ENCODE results near the gene ITIH4.

ITIH4 gene

DNA sequence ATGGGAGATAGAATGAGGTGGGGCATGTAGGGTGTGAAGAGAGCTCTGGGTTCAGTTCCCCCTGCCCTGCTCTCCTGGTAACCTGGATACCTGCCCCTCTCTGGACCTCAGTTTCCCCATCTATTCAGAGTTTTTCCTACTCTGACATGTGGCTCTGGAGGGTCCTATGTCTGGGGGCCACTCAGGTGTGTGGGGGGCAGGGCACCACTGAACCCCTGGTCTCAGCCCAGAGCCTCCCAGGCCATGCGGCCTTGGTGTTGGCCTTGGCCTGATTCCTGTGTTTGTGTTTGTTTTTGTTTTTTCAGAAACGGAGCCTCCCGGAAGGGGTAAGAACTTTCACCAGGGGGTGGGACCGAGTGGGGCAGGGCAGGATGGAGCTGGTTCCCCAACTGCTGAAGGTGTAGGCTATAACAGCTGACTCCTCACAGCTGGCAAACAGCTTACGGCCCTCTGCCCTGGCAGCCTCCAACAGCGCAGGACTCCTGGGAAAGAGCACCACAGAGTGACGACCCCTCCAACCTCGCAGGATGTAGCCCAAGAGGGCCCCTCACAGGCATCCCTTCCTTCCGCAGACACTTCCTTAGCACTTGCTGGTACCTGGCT, 35.1 kb downstream of the ITIH4 start:
- no peak for DNase-seq

GRCh38 chr3:52794612-52795099, 35.8 kb downstream of the ITIH4 start, which contains the start of gene ITIH3:
ITIH3 (plus strand) TSS chr3:52794796; CDS start chr3:52794804, 8 bp downstream.
- no peak for DNase-seq

- DNase-seq, result no peak
Measured at GRCh38 chr3:52793702-52794611, 36.5 kb downstream of the ITIH4 start.

DNA sequence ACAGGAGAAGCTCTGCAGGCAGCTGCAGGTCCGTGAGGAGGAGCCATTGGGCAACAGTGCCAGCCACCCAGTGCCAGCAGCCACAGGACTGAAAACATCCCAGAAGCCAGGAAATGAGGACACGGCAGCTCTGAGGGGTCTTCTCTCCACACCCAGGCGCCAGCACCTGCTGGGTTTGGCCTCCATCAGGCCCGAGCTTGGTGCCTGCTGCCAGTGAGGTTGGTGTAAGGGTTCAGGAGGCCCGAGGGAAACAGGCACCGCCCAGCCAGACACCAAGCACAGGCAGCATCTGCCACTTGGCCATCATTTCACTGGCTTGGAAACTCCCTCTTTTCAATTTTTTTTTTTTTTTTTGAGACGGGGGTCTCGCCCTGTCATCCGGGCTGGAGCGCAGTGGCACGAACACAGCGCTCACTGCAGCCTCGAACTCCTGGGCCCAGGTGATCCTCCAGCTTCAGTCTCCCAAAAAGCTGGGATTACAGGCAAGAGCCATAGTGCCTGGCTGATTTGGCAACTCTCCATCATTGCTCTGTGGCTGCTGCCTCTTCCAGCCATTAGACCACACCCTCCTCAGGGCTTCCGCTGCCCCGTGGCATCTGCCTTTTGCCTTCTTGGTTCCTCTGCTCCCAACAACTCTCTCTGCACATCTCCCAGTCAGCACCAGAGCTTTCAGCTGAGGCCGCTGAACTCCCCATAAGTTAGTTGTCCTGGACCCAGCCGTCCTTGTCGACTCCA, 37.3 kb downstream of the ITIH4 start:
- no peak for DNase-seq

- no peak for DNase-seq
Measured at GRCh38 chr3:52792413-52792812, 38.1 kb downstream of the ITIH4 start.

DNA sequence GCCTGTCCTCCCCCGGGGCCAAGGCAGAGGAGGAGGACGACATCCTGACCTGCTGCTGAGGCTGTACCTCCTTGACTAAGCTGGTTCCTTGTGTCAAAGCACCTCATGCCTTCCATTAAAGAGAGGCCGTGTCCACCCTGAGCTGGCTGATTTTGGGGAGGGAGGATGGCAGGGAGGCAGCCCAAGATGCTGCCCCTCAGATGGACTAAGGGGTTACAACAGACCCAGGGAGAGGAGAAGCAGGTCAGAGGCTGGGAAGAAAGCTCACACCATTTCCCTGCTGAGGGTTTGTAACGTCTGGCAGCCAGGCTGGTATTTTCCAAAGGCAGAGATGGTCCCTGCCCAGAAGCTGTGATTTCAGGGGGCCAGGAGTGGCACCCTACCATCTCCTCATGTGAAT, 38.5 kb downstream of the ITIH4 start:
- DNase-seq, result no peak

DNA sequence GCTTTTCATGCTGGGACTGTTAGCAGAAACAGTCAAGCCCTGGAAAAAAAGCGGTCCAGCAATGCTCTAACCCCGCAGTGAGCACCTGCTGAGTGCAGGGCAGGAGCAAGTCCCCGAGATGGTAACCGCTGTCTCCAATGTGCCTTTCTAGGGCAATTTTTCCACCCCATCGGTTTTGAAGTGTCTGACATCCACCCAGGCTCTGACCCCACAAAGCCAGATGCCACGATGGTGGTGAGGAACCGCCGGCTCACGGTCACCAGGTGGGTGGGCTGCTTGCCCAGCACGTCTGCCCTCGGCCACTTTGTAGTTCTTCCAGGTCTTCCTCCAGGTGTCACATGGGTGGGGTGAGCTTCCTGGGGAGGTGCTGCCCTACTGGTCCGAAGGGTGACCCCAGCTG, 39.1 kb downstream of the ITIH4 start:
- DNase-seq, result no peak

- DNase-seq, result no peak
Measured at GRCh38 chr3:52790741-52791140, 39.7 kb downstream of the ITIH4 start.

DNA sequence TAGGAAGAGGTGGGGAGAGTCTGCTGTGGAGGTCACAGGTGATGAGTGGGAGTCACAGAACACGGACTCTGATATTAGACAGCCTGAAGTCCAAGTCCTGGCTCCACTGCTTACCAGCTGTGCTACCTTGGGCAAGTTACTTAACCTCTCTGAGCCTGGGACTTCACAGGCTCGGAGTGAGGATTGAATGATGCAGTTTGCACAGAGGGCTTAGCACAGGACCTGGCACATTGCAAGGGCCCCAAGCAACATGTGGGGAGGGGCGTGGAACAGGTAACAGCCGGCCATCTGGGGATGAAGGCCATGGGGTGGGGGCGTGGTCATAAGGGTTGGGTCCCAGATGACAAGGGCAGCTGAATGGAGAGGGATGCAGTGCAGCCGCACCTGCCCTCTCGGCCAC, 40.1 kb downstream of the ITIH4 start:
- no peak for DNase-seq

DNA sequence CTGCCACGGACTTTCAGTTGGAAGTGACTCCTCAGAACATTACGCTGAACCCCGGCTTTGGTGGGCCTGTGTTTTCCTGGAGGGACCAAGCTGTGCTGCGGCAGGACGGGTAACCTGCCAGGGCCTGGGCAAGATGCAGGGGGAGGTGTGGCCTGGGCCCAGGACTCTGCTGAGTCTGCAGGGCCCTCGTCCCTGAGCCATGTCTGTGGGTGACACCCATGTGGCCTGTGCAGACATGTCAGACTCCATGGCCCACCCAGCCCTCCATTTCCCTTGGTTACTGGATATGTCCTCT, 40.8 kb downstream of the ITIH4 start:
- no peak for DNase-seq

DNA sequence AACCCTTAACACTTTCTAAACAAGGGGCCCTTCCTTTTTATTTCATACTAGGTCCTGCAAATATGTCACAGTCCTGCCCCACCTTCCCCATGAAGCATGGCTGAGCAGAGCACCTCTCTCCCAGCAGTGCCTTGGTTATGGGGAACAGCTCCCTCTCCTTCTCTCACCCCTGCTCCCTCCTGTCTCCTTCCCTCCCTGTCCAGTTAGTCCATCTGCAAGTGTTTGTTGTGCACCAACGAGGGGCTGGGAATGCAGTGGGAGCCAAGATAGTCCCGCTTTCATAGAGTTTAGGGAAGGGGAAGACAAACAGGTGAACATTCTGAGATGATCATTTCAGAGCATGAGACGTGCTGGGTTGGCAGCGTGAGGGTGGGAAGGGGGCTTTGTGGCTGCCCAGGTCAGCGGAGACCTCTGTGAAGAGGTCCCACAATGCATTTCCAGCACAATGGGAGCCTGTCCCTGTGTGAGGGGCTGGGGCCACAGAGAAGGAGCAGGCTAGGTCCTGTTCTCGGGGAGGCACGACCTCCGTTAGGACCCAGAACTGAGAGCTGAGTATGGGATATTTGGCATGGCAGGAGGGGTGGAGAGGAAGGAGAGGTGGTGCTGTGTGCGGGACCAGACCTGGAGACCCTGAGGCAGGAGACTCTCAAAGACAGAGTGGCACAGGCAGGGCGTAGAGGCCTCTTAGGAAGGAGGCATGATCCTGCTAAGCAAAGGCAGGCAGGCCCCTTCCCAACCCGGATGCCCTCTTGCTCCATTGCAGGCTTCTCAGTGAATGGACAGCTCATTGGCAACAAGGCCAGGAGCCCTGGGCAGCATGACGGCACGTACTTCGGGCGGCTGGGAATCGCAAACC, 41.4 kb downstream of the ITIH4 start:
- no peak for DNase-seq

DNA sequence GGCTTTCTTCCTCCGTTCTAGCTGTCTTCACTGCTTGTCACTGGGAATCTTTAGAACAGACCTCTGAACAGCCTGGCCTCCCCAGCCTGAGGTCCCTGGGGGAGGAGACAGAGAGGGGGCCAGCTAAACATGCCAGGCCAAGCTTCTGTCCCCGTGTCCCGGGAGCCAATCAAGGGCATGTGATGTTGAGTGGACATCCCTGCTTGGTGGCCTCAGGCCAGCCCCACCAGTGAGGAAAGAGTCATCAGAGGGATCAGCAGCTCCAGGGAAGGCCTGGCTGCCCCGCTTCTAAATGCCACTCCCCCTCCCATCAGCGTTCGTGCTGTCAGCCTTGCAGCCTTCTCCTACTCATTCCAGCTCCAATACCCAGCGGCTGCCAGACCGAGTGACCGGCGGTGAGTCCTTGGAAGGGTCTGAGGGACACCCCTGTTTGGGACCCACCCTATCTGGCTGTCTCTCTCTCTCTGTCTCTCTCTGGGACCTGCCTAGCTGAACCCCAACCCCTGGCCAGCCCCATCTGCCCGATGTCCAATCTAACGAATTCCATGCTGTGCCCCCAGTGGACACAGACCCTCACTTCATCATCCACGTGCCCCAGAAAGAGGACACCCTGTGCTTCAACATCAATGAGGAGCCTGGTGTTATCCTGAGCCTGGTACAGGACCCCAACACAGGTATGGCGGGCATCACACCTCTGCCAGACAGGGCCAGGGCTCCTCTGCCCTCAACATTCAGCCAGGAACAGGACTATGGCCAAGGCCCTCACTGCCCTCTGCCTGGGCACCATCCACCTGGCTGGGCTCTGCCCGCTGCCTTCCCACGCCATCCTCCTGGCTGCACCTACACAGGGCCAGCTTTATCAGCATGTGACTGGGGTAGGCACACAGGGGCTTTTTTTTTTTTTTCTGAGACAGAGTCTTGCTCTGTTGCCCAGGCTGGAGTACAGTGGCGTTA, 42.5 kb downstream of the ITIH4 start:
- DNase-seq, result no peak

GRCh38 chr3:52787246-52787645, 43.2 kb downstream of the ITIH4 start:
- DNase-seq, result no peak

DNA sequence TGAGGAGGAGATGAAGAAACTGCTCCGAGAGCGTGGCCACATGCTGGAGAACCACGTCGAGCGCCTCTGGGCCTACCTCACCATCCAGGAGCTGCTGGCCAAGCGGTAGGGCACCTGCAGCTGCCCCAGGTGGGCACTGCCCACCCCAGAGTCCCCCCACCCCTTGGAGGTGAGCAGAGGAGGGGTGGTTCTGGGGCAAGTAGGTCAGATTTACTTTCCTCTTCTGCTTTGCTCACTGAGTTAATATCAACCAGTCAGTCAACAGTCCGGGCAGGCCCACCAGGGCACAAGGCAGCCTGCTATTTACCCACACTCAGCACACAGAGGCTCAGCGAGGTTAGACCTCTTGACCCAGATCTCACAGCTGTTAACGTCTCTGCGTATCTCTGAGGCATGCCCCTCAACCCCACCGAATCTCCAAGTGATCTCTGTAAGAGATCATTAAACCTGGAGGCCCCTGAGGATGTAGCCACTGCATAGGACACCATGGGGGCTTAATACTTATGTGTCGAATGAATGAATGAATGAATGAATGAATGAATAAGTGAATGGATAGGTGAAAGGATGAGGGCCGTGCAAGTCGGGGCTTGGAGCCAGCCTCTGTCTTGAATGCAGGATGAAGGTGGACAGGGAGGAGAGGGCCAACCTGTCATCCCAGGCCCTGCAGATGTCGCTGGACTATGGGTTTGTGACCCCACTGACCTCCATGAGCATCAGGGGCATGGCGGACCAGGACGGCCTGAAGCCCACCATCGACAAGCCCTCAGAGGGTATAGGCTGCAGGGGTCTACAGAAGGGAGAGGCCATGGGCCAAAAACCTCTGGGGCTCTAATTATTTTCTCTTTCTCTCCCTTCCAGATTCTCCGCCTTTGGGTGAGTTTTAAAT, 43.9 kb downstream of the ITIH4 start:
- no peak for DNase-seq

GRCh38 chr3:52784931-52785590, 45.4 kb downstream of the ITIH4 start:
- DNase-seq, result no peak

DNA sequence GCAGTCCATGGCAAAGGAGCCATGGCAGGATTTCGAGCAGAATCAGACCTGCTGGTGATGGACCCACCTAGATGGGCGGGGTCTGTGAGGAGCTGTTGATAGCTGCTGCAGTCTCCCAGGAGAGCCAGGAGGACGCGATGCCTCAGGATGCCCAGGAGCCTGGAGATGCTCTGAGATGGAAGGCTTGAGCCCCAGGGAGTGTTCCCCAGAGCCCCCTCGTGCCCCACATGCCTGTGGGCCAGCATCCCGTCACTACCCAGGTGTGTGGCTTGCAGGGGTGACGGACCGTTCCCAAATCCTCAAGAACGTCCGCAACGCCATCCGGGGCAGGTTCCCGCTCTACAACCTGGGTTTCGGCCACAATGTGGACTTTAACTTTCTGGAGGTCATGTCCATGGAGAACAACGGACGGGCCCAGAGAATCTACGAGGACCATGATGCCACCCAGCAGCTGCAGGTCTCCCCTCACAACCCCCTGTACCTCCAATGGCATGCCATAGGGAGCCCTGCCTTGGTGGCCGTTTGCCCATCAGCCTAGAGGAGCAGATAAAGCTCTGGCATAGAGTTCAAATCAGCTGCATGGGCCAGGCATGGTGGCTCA, 46.4 kb downstream of the ITIH4 start:
- DNase-seq, result no peak

DNA sequence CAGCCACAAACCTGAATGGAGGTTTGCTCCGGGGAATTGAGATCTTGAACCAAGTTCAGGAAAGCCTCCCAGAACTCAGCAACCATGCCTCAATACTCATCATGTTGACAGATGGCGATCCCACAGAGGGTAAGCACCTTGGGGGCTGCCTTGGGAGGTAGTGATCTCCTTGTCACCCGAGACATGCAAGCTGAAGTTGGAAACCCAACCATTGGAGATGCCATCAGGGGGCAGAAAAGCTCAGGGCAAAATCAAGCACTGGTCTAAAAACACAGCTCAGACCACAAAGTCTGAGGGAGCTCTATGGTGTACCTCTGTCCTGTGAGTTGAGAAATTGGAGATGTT, 47.3 kb downstream of the ITIH4 start:
- DNase-seq, result no peak

DNA sequence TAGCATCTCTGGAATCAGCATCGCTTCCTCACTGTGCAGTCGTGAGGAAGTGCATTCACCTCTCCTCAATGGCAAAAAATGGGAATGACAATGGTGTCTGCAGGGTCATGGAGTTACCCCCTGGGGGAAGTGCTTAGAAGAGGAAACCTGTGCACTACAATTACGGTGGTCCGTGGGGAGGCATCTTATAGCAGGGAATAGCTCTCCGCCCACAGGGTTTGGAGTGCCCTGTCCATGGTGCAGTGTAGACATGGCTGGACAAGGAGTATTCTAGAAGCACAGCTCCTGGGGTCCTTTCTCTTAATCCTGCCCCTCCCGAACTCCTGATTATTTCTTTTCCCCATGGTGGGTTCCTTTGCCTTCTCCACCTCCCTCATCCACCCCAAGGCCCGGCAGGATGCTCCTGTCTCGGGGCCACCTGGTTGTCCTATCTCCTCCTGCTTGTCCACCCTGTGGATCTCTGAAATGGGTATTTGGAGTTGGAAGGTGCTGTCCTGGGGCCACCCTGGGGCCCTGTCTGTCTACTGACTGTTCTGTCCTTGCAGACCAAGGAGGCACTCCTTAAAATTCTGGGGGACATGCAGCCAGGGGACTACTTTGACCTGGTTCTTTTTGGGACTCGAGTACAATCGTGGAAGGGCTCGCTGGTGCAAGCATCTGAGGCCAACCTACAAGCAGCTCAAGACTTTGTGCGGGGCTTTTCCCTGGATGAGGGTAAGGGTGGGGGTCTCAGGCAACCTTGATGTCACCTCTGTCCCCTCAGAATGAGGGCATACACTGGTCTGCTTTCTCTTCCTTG, 47.9 kb downstream of the ITIH4 start:
- no peak for DNase-seq

- no peak for DNase-seq
Measured at GRCh38 chr3:52781741-52782140, 48.7 kb downstream of the ITIH4 start.

Measured in effector CD8-positive, alpha-beta T cell (primary cell).